B cell (primary cell): Measurements from ENCODE around the gene TNFSF4.

ENCODE experiments used
- EZH2 ChIP-seq: IDR thresholded peaks from 2 replicates; pipeline ENCODE4 v1.6.1; 2012; ENCODE audit warnings: borderline replicate concordance, low read depth, mild to moderate bottlenecking, moderate library complexity, low read length; ENCODE audit not compliant: insufficient read depth, poor library complexity, severe bottlenecking
- TF ChIP-seq, protein P1 (sequence below): fragments of 200-600 bp; IDR thresholded peaks from one replicate; pipeline ENCODE4 v1.8.0; 2022; ENCODE audit warnings: antibody characterized with exemption, mild to moderate bottlenecking

DNA sequence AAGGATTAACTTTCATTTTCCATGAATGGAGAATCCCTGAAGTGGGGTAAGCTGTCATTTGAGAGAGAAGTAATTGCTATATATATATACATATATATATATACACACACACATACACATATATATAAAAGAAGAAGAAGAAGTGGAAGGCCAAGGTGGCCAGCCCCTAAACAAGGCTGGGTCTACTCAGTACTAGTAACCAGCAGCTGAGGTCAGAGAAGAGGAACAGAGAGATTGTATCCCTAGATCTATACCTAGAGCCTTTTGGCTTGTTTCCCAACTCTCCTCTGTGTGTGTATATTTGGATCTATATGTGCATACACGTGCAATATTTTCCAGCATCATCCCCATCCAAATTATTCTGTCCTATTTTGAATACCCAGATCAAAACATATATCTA, 5.2 kb downstream of the TNFSF4 start:
- TF ChIP-seq, protein P1, sequence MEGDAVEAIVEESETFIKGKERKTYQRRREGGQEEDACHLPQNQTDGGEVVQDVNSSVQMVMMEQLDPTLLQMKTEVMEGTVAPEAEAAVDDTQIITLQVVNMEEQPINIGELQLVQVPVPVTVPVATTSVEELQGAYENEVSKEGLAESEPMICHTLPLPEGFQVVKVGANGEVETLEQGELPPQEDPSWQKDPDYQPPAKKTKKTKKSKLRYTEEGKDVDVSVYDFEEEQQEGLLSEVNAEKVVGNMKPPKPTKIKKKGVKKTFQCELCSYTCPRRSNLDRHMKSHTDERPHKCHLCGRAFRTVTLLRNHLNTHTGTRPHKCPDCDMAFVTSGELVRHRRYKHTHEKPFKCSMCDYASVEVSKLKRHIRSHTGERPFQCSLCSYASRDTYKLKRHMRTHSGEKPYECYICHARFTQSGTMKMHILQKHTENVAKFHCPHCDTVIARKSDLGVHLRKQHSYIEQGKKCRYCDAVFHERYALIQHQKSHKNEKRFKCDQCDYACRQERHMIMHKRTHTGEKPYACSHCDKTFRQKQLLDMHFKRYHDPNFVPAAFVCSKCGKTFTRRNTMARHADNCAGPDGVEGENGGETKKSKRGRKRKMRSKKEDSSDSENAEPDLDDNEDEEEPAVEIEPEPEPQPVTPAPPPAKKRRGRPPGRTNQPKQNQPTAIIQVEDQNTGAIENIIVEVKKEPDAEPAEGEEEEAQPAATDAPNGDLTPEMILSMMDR, result no peak
- TF ChIP-seq EZH2, result no peak
